IMR-90 (cell line): ENCODE measurements around the gene SETD6. TPM values are rescaled to one million over a fixed set of nuclear protein-coding genes. Genes with fewer than 3 reads are reported as not detected.

Experiments used
- ATAC-seq: fragments of 200-7000 bp; cut with Tn5 transposase; 2 replicates; pipeline ENCODE4 v1.9.1; 2020; ENCODE audit warnings: low read depth, mild to moderate bottlenecking, moderate library complexity
- BruUV-seq: library from RNA; stranded (reverse); fragments of 400-500 nt; replicated peaks from 2 replicates; lab custom pipeline; 2021; lab: Mats Ljungman, UMichigan
- CTCF ChIA-PET: fragments of 300-600 bp; formaldehyde crosslinking; extraction: SDS; loops from one replicate; lab custom pipeline; 2021; ENCODE audit warnings: antibody characterized with exemption; lab: Yijun Ruan, JAX
- POLR2A ChIA-PET: fragments of 300-600 bp; sonication (Branson Sonifier 250); formaldehyde crosslinking; loops from one replicate; lab custom pipeline; 2022; ENCODE audit warnings: antibody characterized with exemption; ENCODE audit not compliant: unreplicated experiment; lab: Charles Lee
- DNase-seq: peaks from one replicate; pipeline ENCODE4 v3.0.0; 2013
- H2AFZ ChIP-seq: replicated peaks from 2 replicates; pipeline ENCODE3; 2013; ENCODE audit warnings: low read length, mild to moderate bottlenecking; ENCODE audit not compliant: poor library complexity
- H2AK5ac ChIP-seq: 2 replicates; pipeline ENCODE4 v1.6.1; 2013; ENCODE audit warnings: low read depth, low read length, inconsistent platforms
- H2AK9ac ChIP-seq: replicated peaks from 2 replicates; pipeline ENCODE3; 2013; ENCODE audit warnings: mild to moderate bottlenecking, low read depth, low read length, moderate library complexity; ENCODE audit not compliant: poor library complexity
- H2BK120ac ChIP-seq: 2 replicates; pipeline ENCODE4 v1.6.1; 2013; ENCODE audit warnings: low read depth, low read length, inconsistent platforms
- H2BK15ac ChIP-seq: 3 replicates; pipeline ENCODE4 v1.6.1; 2013; ENCODE audit warnings: low read depth, low read length, inconsistent platforms
- H2BK20ac ChIP-seq: 2 replicates; pipeline ENCODE4 v1.6.1; 2013; ENCODE audit warnings: low read depth, mild to moderate bottlenecking, inconsistent platforms, low read length, moderate library complexity
- H2BK5ac ChIP-seq: 2 replicates; pipeline ENCODE4 v1.6.1; 2013; ENCODE audit warnings: mild to moderate bottlenecking, low read depth, low read length, inconsistent platforms; ENCODE audit not compliant: poor library complexity, severe bottlenecking
- H3K14ac ChIP-seq: replicated peaks from 2 replicates; pipeline ENCODE4 v1.6.1; 2013; ENCODE audit warnings: low read depth, low read length, inconsistent platforms
- H3K18ac ChIP-seq: 2 replicates; pipeline ENCODE4 v1.6.1; 2013; ENCODE audit warnings: low read depth, low read length, control low read depth
- H3K23ac ChIP-seq: 2 replicates; pipeline ENCODE4 v1.6.1; 2013; ENCODE audit warnings: low read depth, low read length, inconsistent platforms
- H3K27ac ChIP-seq: 2 replicates; pipeline ENCODE4 v1.5.1; 2013; ENCODE audit warnings: mild to moderate bottlenecking, control low read depth, low read length; ENCODE audit not compliant: insufficient read depth
- H3K27me3 ChIP-seq: 2 replicates; pipeline ENCODE4 v1.6.1; 2013; ENCODE audit warnings: low read length; ENCODE audit not compliant: control insufficient read depth, insufficient read depth
- H3K36me3 ChIP-seq: 2 replicates; pipeline ENCODE4 v1.6.1; 2013; ENCODE audit warnings: low read length, mixed read lengths; ENCODE audit not compliant: control insufficient read depth, insufficient read depth
- H3K4ac ChIP-seq: 2 replicates; pipeline ENCODE4 v1.6.1; 2013; ENCODE audit warnings: low read depth, low read length, inconsistent platforms
- H3K4me1 ChIP-seq: 2 replicates; pipeline ENCODE4 v1.6.1; 2013; ENCODE audit warnings: low read length, mixed read lengths; ENCODE audit not compliant: control insufficient read depth, insufficient read depth
- H3K4me2 ChIP-seq: 2 replicates; pipeline ENCODE4 v1.6.1; 2013; ENCODE audit warnings: low read depth, mild to moderate bottlenecking, control low read depth, low read length, moderate library complexity
- H3K4me3 ChIP-seq: 2 replicates; pipeline ENCODE4 v1.5.1; 2013; ENCODE audit warnings: low read depth, mild to moderate bottlenecking, control low read depth, low read length, moderate library complexity; ENCODE audit not compliant: insufficient read depth
- H3K56ac ChIP-seq: 2 replicates; pipeline ENCODE4 v1.6.1; 2013; ENCODE audit warnings: low read length, inconsistent platforms; ENCODE audit not compliant: insufficient read depth; ENCODE audit errors: extremely low read depth
- H3K79me1 ChIP-seq, 2 experiments: 2 replicates each; pipeline ENCODE4 v1.6.1; 2013; ENCODE audit warnings: low read length in 2 of 2, inconsistent platforms in 1 of 2, low read depth in 1 of 2
- H3K9ac ChIP-seq: 2 replicates; pipeline ENCODE4 v1.6.1; 2013; ENCODE audit warnings: low read depth, low read length, control low read depth
- H3K9me1 ChIP-seq: 2 replicates; pipeline ENCODE4 v1.6.1; 2013; ENCODE audit warnings: low read length, inconsistent platforms; ENCODE audit not compliant: insufficient read depth
- H3K9me3 ChIP-seq: 2 replicates; pipeline ENCODE4 v1.6.1; 2013; ENCODE audit warnings: low read length; ENCODE audit not compliant: control insufficient read depth, insufficient read depth
- H4K20me1 ChIP-seq: 2 replicates; pipeline ENCODE4 v1.6.1; 2013; ENCODE audit warnings: low read length, inconsistent platforms; ENCODE audit not compliant: insufficient read depth
- H4K5ac ChIP-seq: 2 replicates; pipeline ENCODE4 v1.6.1; 2013; ENCODE audit warnings: mild to moderate bottlenecking, low read depth, low read length, control low read depth
- H4K8ac ChIP-seq, 2 experiments: 2 replicates each; pipeline ENCODE4 v1.6.1; 2013; ENCODE audit warnings: low read depth in 2 of 2, low read length in 2 of 2, control low read depth in 1 of 2, inconsistent platforms in 1 of 2
- H4K91ac ChIP-seq: 2 replicates; pipeline ENCODE4 v1.6.1; 2013; ENCODE audit warnings: low read depth, low read length, inconsistent platforms; ENCODE audit not compliant: insufficient read depth
- ELK1 ChIP-seq: fragments of 150-350 bp; IDR thresholded peaks from 2 replicates; pipeline ENCODE4 v1.6.1; 2016; ENCODE audit warnings: low read depth, mild to moderate bottlenecking, low read length, moderate library complexity, borderline replicate concordance
- MAZ ChIP-seq: IDR thresholded peaks from 2 replicates; pipeline ENCODE4 v1.6.1; 2012; ENCODE audit warnings: low read depth, mild to moderate bottlenecking, low read length, improper control_type of control experiment, moderate library complexity, borderline replicate concordance
- MXI1 ChIP-seq: IDR thresholded peaks from 2 replicates; pipeline ENCODE4 v1.6.1; 2012; ENCODE audit warnings: low read depth, mild to moderate bottlenecking, low read length, moderate library complexity, borderline replicate concordance
- NFE2L2 ChIP-seq: fragments of 150-350 bp; IDR thresholded peaks from 2 replicates; pipeline ENCODE4 v1.6.1; 2016; ENCODE audit warnings: low read depth, mild to moderate bottlenecking, low read length
- RAD21 ChIP-seq: IDR thresholded peaks from 2 replicates; pipeline ENCODE4 v1.6.1; 2012; ENCODE audit warnings: low read length, improper control_type of control experiment
- RCOR1 ChIP-seq: IDR thresholded peaks from 2 replicates; pipeline ENCODE4 v1.6.1; 2012; ENCODE audit warnings: mild to moderate bottlenecking, low read length, improper control_type of control experiment; ENCODE audit not compliant: insufficient replicate concordance
- WGBS, 2 experiments: methylation state at CpG; one replicate each; pipeline versions ENCODE4 v1.1.5 to v1.1.7; 2013; ENCODE audit warnings: missing lambda C conversion rate in 2 of 2; ENCODE audit not compliant: insufficient read length in 1 of 2; ENCODE audit errors: extremely low coverage in 2 of 2; 5-methylcytosine and 5-hydroxymethylcytosine counted together
- dilution Hi-C: fragments of 300-500 bp; cut with HindIII; formaldehyde crosslinking; loops from one replicate; pipeline ENCODE4 v1.14.3; 2018; ENCODE audit warnings: low sequenced_read_pairs; ENCODE audit not compliant: unreplicated experiment
- in situ Hi-C: fragments of 300-500 bp; cut with MboI; formaldehyde crosslinking; loops from 3 replicates; pipeline ENCODE4 v1.14.3; 2019; ENCODE audit warnings: low sequenced_read_pairs, inconsistent platforms, mixed read lengths
- intact Hi-C: fragments of 100-400 bp; cut with micrococcal nuclease; formaldehyde crosslinking; loops from 2 replicates; pipeline ENCODE4 v1.10.0; 2022
- polyA plus RNA-seq, 3 experiments: library from polyadenylated mRNA; depleted of rRNA; stranded (reverse); fragments of >200 nt; gene quantifications; 2 replicates each; pipeline ENCODE4 v1.2.3, GENCODE V29; 2012; ENCODE audit warnings: low replicate concordance in 1 of 3
- total RNA-seq: library from RNA; depleted of rRNA; stranded (reverse); fragments of >200 nt; gene quantifications from 2 replicates; pipeline ENCODE4 v1.2.3, GENCODE V29; 2012

SETD6 gene
- total and polyA plus RNA-seq, 2 of the 4 experiments (the other 2 are of a cell fraction) = 3.2 to 6.4 TPM

GRCh38 chr16:58543685-58544084, 28.4 kb downstream of the SETD6 start:
- no peaks in the 10 kb centered on the region for H3K9me3 ChIP-seq

More at GRCh38 chr16:58543685-58544084, 28.4 kb downstream of the SETD6 start:
- ChIA-PET POLR2A (no interaction called here), CTCF (interaction anchor here (1.4 kb wide), 1 partner anchor 117 kb away, joined by 3 read pairs; no protein-coding TSS in a partner anchor)
- ATAC-seq (no peak), DNase-seq (no peak)
- no peak overlapping the region for H2BK20ac ChIP-seq
- no peak overlapping the region for H3K56ac ChIP-seq
- no peak overlapping the region for H2AFZ ChIP-seq
- peaks cover 15 to 22% of the 10 kb centered on the region in 2 experiments; a peak in 3 of 4 replicates for H3K79me1 ChIP-seq
- intact Hi-C loops (no loop called here), in situ Hi-C loops (no loop called here), dilution Hi-C loops (no loop called here)
- TF ChIP-seq ELK1 = no peak
- TF ChIP-seq NFE2L2 = no peak
- TF ChIP-seq MXI1 = no peak
- TF ChIP-seq RCOR1 = no peak
- no peak for TF ChIP-seq MAZ
- no peak for TF ChIP-seq RAD21
- no peak overlapping the region for H3K18ac ChIP-seq
- peaks cover 4% of the 10 kb centered on the region; the same call in 1 of the 2 replicates for H4K20me1 ChIP-seq
- peaks cover 59% of the 10 kb centered on the region for H3K36me3 ChIP-seq
- H3K9ac ChIP-seq = no peak overlapping the region
- H4K91ac ChIP-seq = no peak overlapping the region
- H3K9me1 ChIP-seq = no peaks in the 10 kb centered on the region; the same call in 1 of the 2 replicates
- no peak overlapping the region for H3K14ac ChIP-seq
- H2BK15ac ChIP-seq = no peak overlapping the region
- no peak overlapping the region for H4K5ac ChIP-seq
- no peak overlapping the region for H3K27ac ChIP-seq
- no peak overlapping the region for H3K4me3 ChIP-seq
- H2BK120ac ChIP-seq = no peak overlapping the region
- no peak overlapping the region for H4K8ac ChIP-seq
- H2AK9ac ChIP-seq = no peak overlapping the region
- no peak overlapping the region for H2BK5ac ChIP-seq
- H3K23ac ChIP-seq = no peak overlapping the region
- no peaks in the 10 kb centered on the region for H3K27me3 ChIP-seq
- no peak overlapping the region for H3K4me2 ChIP-seq
- 100% methylated on average over 1 of the region's 8 CpGs; no CpG with 5 or more reads in 1 of the 2 experiments for WGBS, 2 experiments
- H3K4ac ChIP-seq = no peak overlapping the region
- no peak overlapping the region for H2AK5ac ChIP-seq
- BruUV-seq = no TSS peak
- no peaks in the 10 kb centered on the region for H3K4me1 ChIP-seq
